HG02588 (cell line): ENCODE data around the gene PLK5.
"Not testable (repeated sequence)": the region's sequence is repeated elsewhere in the genome, so short reads cannot be mapped to it uniquely, and the experiment has no call there.

ENCODE experiments used
- ATAC-seq: cut with Tn5 transposase; IDR thresholded peaks from one replicate; pipeline ENCODE4 v1.9.1; 2021; ENCODE audit warnings: mild to moderate bottlenecking, moderate library complexity; ENCODE audit not compliant: unreplicated experiment

Gene PLK5

DNA sequence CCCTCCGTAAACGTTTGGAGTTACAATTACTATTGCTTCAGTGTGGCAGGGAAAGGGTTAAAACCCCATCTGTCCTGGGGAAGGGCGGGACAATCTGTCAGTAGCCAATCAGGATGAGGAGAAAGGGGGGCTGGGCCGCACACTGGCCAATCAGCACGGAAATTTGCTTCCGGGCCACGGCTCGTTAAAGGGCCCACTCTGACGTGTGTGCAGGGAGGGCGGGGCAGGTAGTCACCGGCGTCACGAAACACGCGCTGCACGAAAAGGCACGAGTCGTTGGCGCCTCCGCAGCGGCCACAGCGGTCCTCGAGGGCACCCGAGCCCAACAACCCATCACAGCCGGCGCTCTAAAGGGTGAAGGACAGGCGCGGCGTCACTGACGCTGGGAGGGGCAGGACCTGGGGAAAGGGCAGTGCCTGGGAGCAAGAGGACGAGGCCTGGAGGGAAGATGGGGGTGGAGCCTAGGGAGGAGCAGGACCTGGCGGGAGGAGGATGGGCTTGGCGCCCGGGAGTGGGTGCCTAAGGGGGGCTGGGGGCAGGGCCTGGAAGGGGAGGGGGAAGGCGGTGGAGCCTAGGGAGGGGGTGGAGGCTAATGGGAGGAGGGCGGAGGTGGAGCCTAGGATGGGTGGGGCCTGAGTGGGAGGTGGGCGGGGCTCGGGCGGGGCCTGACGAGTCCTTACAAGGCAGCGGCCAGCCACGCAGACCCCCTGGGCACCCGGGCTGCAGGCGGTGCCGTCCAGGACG lies 15.9 kb upstream of the PLK5 start:
- ATAC-seq, result no peak

- ATAC-seq, result no peak
These were observed 15.4 kb upstream of the PLK5 start for GRCh38 chr19:1508507-1508856.

DNA sequence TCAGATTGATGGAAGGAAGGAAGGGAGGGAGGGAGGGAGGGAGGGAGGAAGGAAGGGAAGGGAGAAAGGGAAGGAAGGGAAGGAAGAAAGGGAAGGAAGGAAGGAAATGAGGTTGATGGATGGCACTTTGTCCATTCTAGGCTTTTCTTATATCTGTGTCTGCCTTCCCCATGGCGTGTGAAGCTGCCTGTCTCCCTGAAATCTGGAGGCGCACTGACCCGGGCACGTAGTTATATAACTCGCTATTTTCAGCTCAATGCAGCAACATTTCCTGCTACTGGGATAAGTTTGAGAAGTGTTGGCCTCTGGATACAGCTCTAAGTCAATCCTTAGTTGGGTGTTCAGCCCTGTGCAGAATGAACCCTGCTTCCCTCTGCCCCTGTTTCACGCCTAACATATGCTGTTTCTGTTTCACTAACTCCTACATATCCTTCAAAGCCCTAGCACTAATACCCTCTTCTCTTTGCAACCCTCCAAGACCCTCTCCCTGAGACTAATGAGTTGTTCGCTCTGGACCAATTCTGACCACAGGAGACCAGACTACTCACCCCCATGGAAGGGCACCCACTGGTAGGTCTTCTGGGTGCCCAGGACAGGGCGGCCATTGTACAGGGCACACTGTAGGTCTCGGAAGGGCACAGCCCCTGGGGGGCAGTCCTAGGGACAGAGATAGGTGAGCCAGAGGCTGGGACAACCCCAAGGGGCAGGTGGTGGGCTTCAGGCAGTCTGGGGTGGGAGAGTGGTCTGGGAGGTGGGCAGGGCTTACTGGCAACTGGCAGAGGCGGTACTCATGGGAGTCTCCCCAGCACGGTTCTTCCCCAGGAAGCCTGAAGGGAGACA lies 14.1 kb upstream of the PLK5 start:
- ATAC-seq, result no peak

DNA sequence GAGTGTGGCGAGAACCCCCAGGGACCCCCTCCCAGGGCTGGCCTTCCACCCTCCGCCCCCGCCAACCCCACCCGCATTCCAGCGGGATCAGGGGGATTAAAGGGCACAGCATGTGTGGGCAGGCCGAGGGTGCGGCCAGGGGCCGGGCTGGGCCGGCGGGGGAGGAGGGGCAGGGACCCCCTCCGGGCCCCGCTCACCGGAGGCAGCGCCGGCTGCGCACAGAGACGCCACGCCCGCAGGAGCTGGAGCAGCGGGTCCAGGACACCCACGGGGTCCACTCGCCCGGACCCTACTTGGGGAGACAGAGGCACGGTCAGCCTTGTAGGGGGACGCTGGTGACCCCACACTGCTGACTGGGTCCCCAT lies 13.5 kb upstream of the PLK5 start:
- ATAC-seq, result no peak

DNA sequence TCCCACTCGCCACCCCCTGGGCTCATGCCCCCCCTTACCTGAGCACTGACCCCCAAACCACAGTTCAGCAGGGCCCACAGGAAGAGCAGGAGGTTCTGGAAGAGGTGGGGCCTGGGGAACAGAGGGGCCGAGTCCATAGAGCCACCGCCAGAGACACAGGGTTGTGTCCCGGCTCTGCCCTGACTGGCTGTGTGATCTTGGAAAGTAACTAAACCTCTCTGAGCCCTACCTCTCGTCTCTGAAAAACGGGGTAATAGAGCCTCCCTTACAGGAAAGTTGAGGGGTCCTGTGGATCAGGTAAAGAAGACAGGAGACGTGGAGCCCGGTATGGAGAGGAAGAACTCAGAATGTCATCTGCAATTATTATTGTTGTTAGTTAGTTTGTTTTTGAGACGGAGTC lies 13.1 kb upstream of the PLK5 start:
- ATAC-seq, result no peak

GRCh38 chr19:1511318-1512317 lies 12.3 kb upstream of the PLK5 start:
- no peak for ATAC-seq

DNA sequence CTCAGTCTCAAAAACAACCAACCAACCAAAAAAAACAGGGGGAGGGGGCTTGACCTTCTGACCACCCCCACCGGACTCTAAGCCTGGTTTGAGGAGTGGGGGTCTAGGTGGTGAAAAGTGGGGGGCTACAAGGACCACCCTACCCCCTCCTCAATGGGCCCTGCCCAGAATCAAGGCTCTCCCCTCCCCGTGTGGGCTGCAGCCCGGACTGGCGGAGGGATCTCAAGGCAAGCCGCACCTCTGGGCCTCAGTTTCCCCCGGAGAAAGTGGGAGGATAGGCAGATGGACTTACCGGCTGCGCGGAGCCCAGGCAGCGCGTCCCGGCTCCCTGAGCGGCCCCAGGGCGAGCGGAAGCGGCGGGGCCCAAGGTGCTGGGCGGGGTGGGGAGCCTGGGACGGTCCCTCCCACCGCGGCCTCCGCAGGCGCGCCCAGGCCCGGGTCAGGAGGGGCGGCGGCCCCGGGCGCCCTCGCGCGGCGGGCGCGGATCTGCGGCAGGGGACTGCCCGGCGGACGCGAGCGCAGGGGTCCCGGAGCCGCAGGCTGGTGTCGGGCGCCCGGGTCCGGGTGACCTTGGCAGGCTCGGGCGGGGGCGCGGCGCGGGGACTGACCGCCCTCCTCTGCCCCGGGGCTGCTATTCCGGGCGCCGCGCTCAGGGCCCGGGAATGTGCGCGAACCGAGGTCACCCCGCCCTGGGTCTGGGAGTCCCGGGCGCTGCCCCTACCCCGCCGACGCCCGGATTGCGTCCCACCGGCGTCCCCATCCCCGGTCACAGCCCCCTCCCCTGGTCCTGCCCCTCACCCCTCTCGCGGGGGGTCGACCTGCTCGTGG lies 11.0 kb upstream of the PLK5 start, which contains the start of gene ADAMTSL5:
TSS of gene ADAMTSL5 (minus strand) at position 349 of the 828 bp plus-strand sequence. CDS start 2,076 bp downstream, outside the sequence.
- no peak for ATAC-seq

DNA sequence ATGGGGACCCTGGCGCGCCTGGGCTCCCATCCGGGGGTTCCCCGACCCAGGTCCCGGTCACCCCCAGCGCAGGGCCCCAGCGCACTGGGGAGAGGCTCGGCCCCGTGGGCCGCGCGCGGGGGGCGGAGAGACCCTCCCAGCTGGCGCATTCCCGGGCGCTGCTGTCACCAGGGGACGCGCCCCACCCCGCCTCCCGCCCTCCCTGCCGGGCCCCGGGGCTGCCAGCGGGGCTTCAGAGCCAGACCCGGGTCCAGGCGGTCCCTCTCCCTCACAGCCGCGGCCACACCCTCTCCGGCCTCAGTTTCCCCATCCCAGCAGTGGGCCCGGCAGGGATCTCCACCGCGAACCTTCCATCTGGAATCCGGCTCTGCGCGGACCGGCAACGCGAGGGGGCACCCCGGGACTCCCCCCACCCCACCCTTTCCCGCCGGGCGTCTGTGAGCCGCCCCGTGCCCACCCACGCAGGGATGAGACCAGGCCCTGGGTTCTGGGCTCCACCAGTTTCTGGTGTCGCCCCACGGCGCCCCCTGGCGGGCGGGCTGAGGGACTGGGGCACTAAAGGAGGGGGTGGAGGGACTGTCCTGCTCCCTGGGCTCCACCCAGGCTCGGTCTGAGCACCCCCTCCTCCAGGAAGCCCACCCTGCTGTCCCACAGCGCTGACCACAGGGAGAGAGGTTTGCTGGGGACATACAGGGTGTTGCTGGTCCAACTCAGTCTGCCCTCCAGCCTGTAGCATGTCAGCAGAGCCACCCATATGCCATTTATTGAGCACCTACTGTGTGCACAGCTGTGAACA lies 10.2 kb upstream of the PLK5 start:
- ATAC-seq, result no peak

DNA sequence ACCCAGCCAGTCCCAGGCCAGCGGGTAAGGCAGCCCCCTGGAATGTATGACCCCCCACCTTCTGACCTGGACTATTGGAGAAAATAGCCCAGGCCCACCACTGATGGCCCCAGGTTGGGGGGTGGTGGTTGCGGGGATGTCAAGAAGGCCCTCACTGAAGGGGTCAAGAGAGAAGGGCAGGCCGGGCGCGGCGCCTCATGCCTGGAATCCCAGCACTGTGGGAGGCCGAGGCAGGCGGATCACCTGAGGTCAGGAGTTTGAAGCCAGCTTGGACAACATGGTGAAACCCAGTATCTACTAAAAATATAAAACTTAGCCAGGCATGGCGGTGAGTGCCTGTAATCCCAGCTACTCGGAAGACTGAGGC lies 9.6 kb upstream of the PLK5 start:
- ATAC-seq, result no peak

GRCh38 chr19:1514986-1515721 lies 8.7 kb upstream of the PLK5 start:
- no peak for ATAC-seq

- ATAC-seq, result no peak
These were observed 7.5 kb upstream of the PLK5 start for GRCh38 chr19:1516395-1516753.

DNA sequence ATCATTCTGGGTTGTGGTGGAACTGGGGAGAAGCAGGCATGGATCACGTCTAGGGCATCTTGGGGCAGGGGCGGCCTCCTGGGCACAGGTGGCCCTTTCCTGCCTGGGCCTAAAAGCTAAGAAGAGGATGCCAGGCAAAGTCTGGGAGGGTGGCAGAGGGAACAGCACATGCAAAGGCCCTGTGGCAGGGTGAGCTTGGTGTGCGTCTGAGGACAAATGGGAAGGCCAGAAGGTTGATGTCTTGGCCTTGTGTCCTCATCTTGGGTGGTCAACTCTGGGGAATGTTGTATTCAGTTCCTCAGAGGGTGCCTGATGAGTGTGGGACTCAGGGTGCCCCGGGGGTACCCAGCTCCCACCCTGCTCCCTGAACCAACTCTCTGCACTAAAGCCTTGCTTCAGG lies 5.4 kb upstream of the PLK5 start:
- no peak for ATAC-seq

GRCh38 chr19:1519802-1520201 lies 4.1 kb upstream of the PLK5 start:
- not testable (repeated sequence) for ATAC-seq

- no peak for ATAC-seq
These were observed 3.6 kb upstream of the PLK5 start for GRCh38 chr19:1520203-1520780.

- ATAC-seq, result no peak
These were observed 2.2 kb upstream of the PLK5 start for GRCh38 chr19:1521636-1522035.

- ATAC-seq, result no peak
These were observed 1.8 kb upstream of the PLK5 start for GRCh38 chr19:1522061-1522460.

DNA sequence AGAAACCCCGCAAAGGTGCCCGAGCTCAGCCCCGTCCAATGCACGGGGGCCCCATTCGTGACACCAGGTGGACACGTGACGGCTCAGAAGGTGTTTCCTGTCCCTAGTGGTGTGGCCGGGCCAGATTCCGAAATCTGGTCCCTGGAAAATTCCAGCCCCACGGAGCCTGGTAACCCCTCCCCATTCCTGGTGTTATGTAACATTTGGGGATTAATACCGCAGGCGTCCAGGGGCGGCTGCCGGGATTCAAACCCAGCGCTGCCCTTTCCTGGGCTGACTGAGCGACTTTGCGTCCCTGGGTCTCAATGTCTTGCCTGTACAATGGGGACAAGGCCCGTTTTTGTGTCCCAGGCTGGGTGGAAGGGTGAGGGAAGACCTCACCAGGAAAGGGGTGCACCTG lies 1.0 kb upstream of the PLK5 start:
- no peak for ATAC-seq

DNA sequence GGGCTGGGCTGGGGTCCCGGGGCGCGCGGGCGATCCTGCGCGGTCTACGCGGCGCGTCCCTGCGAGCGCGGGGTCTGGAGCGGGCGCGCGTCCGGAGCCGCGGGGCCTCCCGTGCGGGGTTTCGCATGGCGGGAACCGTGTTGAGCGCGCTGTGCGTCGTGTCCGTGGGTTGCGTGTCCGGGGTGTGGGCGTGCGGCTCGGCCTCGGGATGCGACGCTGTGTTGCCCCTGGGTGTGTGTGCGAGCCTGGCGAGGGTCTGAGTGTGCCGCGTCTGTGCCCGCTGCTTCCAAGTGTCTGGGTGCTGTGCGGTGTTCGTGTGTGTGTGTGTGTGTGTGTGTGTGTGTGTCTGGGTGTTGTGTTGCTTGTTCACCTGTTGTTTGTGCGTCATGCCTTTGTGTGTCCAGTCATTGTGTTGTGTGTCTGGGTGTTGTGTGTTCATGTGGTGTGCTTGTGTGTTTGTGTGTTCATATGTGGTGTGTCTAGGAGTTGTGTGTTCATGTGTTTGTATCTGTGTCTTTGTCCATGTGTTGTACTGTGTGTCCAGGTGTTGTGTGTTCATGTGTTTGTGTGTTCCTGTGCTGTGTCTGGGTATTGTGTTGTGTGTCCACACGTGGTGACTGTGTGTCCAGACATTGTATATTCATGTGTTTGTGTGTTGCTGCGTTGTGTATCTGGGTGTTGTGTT lies 552 bp downstream of the PLK5 start:
- ATAC-seq, result no peak
